Measurements from ENCODE around the gene PCGF6.

GRCh38 chr10:103334567-103334966 lies 16.4 kb downstream of the PCGF6 start:
- no peak for TF ChIP-seq CTCF (IDR thresholded peaks at IDR 0.05)
- TF ChIP-seq EP300 (IDR thresholded peaks at IDR 0.05) = no peak
- TF ChIP-seq POLR2AphosphoS5 (IDR thresholded peaks at IDR 0.05) = no peak
